ENCODE measurements around the gene BIN1. TPM values are rescaled to one million over a fixed set of nuclear protein-coding genes. Genes with fewer than 3 reads are reported as not detected.
"Not testable (repeated sequence)": the region's sequence is repeated elsewhere in the genome, so short reads cannot be mapped to it uniquely, and the experiment has no call there.

BIN1 gene
- total and polyA plus RNA-seq, 2 donors: 37.9 to 47.2 TPM

DNA sequence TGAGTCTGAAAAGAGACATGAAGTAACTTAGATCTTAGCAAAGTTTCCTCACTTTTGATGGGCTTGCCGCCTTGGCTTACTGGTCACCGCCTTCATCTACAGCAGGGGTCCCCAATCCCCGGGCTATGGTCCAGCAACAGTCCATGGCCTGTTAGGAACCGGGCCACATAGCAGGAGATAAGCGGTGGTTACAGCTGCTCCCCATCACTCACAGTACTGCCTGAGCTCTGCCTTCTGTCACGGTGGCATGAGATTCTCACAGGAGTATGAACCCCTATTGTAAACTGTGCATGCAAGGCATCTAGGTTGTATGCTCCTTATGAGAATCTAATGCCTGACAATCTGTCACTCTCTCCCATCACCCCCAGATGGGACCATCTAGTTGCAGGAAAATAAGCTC, 72.9 kb downstream of the BIN1 start:
- no peak overlapping the region for H3K4me3 ChIP-seq (ENCODE audit: low read length in 2 of 2)
- no peaks in the 10 kb centered on the region for H3K4me1 ChIP-seq (ENCODE audit: control insufficient read depth in 2 of 2, insufficient read depth in 2 of 2, low read length in 2 of 2)
- no peaks in the 10 kb centered on the region for H3K27me3 ChIP-seq (ENCODE audit: control insufficient read depth in 2 of 2, insufficient read depth in 1 of 2, low read length in 1 of 2)
- no peaks in the 10 kb centered on the region for H3K9me3 ChIP-seq (ENCODE audit: control insufficient read depth in 2 of 2, insufficient read depth in 1 of 2, low read length in 1 of 2)
- no peak for DNase-seq (ENCODE audit: low read depth in 6 of 9, low spot score in 9 of 9)
- no peaks in the 10 kb centered on the region for H3K36me3 ChIP-seq (ENCODE audit: control insufficient read depth in 2 of 2, insufficient read depth in 2 of 2, low read length in 1 of 2)
- no peak overlapping the region for H3K27ac ChIP-seq (ENCODE audit: low read depth in 1 of 2, low read length in 1 of 2)
- WGBS: 96% methylated on average over 6 of the region's 6 CpGs

DNA sequence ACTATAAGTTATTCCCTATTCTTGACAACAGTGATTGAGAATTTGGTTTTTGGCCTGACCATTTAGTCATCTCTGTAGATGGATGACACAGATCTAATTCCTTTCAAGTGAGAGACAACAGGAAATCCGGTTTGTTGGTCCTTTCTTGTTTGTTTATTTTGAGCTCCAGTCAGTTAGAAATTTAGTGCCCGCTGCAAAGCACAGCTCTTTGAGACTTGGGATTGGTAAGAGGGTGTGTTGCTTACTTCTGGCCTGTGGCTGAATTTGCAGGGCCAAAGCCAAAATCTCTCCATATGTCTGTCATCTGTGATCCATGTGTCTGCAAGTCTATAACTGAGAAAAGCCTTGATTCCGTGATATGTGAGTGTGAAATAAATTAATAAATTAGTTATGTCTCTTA, 74.3 kb downstream of the BIN1 start:
- no peak for DNase-seq (ENCODE audit: low read depth in 6 of 9, low spot score in 9 of 9)
- 90% methylated on average over 3 of the region's 3 CpGs for WGBS
- no peak overlapping the region for H3K27ac ChIP-seq (ENCODE audit: low read depth in 1 of 2, low read length in 1 of 2)
- H3K4me1 ChIP-seq (ENCODE audit: control insufficient read depth in 2 of 2, insufficient read depth in 2 of 2, low read length in 2 of 2): no peaks in the 10 kb centered on the region
- no peak overlapping the region for H3K4me3 ChIP-seq (ENCODE audit: low read length in 2 of 2)
- no peaks in the 10 kb centered on the region for H3K9me3 ChIP-seq (ENCODE audit: control insufficient read depth in 2 of 2, insufficient read depth in 1 of 2, low read length in 1 of 2)
- no peaks in the 10 kb centered on the region for H3K27me3 ChIP-seq (ENCODE audit: control insufficient read depth in 2 of 2, insufficient read depth in 1 of 2, low read length in 1 of 2)
- H3K36me3 ChIP-seq (ENCODE audit: control insufficient read depth in 2 of 2, insufficient read depth in 2 of 2, low read length in 1 of 2): no peaks in the 10 kb centered on the region

DNA sequence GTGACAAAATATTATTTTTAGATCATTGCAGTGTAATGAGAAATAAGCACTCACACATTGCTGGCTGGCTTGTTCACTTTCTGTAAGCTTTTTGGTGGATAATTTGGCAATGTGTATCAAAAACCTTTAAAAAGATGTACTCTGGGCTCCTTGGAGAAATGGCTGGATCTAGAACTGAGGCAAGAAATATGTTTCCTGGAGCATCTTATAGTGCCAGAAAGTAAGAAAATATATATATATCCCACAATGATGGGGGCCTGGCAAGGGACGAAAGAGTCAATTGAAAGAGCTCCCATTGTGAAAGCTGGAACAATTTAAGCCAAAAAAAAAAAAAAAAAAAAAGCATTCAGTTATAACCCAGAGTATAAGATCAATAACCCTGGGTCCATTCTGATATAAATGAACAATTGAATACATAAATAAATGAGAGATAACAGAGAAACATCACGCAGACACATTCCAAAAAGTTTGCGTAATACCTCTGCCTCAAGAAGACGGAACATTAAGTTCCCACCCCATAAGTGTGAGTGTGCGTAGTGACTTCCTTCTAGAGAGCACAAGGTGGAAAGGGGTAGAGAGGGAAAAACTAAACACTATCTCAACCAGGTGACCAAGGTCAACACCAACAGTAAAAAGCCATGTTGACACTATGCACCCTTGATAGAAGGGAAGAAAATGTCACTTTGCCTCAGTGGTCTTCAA, 77.5 kb downstream of the BIN1 start:
- DNase-seq (ENCODE audit: low read depth in 6 of 9, low spot score in 9 of 9): no peak
- Histone ChIP-seq H3K36me3 (ENCODE audit: control insufficient read depth in 2 of 2, insufficient read depth in 2 of 2, low read length in 1 of 2) (no peaks in the 10 kb centered on the region), H3K9me3 (ENCODE audit: control insufficient read depth in 2 of 2, insufficient read depth in 1 of 2, low read length in 1 of 2) (peaks cover 1 to 7% of the 10 kb centered on the region in 2 donors), H3K27me3 (ENCODE audit: control insufficient read depth in 2 of 2, insufficient read depth in 1 of 2, low read length in 1 of 2) (peaks cover 12 to 20% of the 10 kb centered on the region in 2 donors), H3K4me3 (ENCODE audit: low read length in 2 of 2) (no peak overlapping the region), H3K27ac (ENCODE audit: low read depth in 1 of 2, low read length in 1 of 2) (no peak overlapping the region), H3K4me1 (ENCODE audit: control insufficient read depth in 2 of 2, insufficient read depth in 2 of 2, low read length in 2 of 2) (peaks cover 6 to 11% of the 10 kb centered on the region in 2 donors)
- 96% methylated on average over 5 of the region's 5 CpGs for WGBS

DNA sequence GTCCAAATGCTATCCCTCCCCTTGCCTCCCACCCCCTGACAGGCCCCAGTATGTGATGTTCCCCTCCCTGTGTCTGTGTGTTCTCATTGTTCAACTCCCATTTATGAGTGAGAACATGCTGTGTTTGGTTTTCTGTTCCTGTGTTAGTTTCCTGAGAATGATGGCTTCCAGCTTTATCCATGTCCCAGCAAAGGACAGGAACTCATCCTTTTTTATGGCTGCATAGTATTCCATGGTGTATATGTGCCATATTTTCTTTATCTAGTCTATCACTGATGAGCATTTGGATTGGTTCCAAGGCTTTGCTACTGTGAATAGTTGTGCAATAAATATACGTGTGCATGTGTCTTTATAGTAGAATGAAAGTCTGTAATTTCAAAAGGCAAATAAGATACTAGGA, 78.2 kb downstream of the BIN1 start:
- Histone ChIP-seq H3K4me1 (ENCODE audit: control insufficient read depth in 2 of 2, insufficient read depth in 2 of 2, low read length in 2 of 2) (peaks cover 6 to 11% of the 10 kb centered on the region in 2 donors), H3K27me3 (ENCODE audit: control insufficient read depth in 2 of 2, insufficient read depth in 1 of 2, low read length in 1 of 2) (peaks cover 14 to 23% of the 10 kb centered on the region in 2 donors)
- H3K27ac ChIP-seq (ENCODE audit: low read depth in 1 of 2, low read length in 1 of 2); H3K9me3 ChIP-seq (ENCODE audit: control insufficient read depth in 2 of 2, insufficient read depth in 1 of 2, low read length in 1 of 2); DNase-seq (ENCODE audit: low read depth in 6 of 9, low spot score in 9 of 9); H3K36me3 ChIP-seq (ENCODE audit: control insufficient read depth in 2 of 2, insufficient read depth in 2 of 2, low read length in 1 of 2); H3K4me3 ChIP-seq (ENCODE audit: low read length in 2 of 2): not testable (repeated sequence)
- WGBS: 95% methylated on average over 1 of the region's 1 CpG

DNA sequence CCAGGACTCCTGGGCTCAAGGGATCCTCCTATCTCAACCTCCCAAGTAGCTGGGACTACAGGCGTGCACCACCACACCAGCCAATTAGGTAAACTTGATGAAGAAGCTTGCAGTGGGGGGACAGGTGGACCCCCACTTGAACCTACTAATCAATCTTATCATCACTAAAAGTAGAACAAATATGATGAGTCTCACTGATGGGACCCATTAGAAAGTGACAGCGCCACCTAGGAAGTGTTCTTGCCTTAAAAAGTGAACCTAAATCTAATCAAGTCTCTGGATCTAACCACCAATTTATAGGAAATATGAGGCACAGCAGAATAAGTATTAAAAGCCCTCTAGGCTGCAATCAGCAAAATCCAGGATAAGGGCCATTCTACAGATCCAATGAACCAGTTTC, 79.2 kb downstream of the BIN1 start:
- peaks cover 14 to 27% of the 10 kb centered on the region in 2 donors for H3K27me3 ChIP-seq (ENCODE audit: control insufficient read depth in 2 of 2, insufficient read depth in 1 of 2, low read length in 1 of 2)
- peaks cover 6 to 11% of the 10 kb centered on the region in 2 donors for H3K4me1 ChIP-seq (ENCODE audit: control insufficient read depth in 2 of 2, insufficient read depth in 2 of 2, low read length in 2 of 2)
- H3K9me3 ChIP-seq (ENCODE audit: control insufficient read depth in 2 of 2, insufficient read depth in 1 of 2, low read length in 1 of 2): peaks cover 1 to 10% of the 10 kb centered on the region in 2 donors
- no peak for DNase-seq (ENCODE audit: low read depth in 6 of 9, low spot score in 9 of 9)
- H3K27ac ChIP-seq (ENCODE audit: low read depth in 1 of 2, low read length in 1 of 2): no peak overlapping the region
- no peak overlapping the region for H3K4me3 ChIP-seq (ENCODE audit: low read length in 2 of 2)
- no peaks in the 10 kb centered on the region for H3K36me3 ChIP-seq (ENCODE audit: control insufficient read depth in 2 of 2, insufficient read depth in 2 of 2, low read length in 1 of 2)
- 94% methylated on average over 2 of the region's 2 CpGs for WGBS

DNA sequence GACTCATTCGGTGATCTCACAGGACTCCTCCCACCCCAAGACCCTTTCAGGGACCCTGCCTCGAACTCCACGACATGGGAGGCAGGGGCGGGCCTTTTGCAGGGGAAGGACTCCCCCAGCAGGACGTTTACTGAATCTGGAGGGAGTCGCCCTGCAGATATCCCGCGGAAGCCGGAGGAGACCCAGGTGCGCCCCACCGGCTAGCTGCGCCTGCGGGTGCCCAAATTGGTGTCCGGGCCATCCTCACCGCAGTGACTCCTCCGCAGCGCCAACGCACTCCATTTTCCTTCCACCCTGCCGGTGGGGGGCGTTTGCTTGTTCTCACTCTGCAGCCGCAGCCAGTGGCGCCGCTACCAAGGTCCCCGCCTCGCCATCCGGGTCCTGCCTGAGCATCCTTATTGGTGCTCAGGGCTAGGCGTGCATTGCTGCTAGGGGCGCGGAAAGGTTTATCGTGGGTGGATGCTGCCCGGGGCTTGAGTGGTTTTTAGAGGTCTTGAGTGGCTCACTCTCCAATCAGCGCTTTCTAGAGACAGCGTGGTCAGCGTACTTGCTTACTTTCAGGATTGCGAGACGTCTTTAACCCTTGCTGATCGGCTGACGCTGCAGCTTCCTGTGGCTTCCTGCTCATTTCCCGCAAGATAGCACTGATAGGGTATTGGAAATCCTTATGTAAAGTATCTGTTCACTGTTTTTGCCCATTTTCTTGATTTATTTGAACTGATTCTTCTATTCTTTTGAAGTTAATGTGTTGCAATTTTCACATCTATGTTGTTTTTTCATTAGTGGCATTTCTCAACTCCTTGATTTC, 81.4 kb downstream of the BIN1 start:
- WGBS: 1% methylated on average over 39 of the region's 39 CpGs
- Histone ChIP-seq H3K27ac (ENCODE audit: low read depth in 1 of 2, low read length in 1 of 2) (no peak overlapping the region), H3K9me3 (ENCODE audit: control insufficient read depth in 2 of 2, insufficient read depth in 1 of 2, low read length in 1 of 2) (peaks cover 1 to 10% of the 10 kb centered on the region in 2 donors), H3K36me3 (ENCODE audit: control insufficient read depth in 2 of 2, insufficient read depth in 2 of 2, low read length in 1 of 2) (no peaks in the 10 kb centered on the region), H3K4me1 (ENCODE audit: control insufficient read depth in 2 of 2, insufficient read depth in 2 of 2, low read length in 2 of 2) (peaks cover 6 to 11% of the 10 kb centered on the region in 2 donors), H3K4me3 (ENCODE audit: low read length in 2 of 2) (peak overlapping the region; percentile 29 to 37), H3K27me3 (ENCODE audit: control insufficient read depth in 2 of 2, insufficient read depth in 1 of 2, low read length in 1 of 2) (peaks cover 14 to 27% of the 10 kb centered on the region in 2 donors)
- DNase-seq (ENCODE audit: low read depth in 6 of 9, low spot score in 9 of 9): peak; percentile 25 to 80 (median 38)

DNA sequence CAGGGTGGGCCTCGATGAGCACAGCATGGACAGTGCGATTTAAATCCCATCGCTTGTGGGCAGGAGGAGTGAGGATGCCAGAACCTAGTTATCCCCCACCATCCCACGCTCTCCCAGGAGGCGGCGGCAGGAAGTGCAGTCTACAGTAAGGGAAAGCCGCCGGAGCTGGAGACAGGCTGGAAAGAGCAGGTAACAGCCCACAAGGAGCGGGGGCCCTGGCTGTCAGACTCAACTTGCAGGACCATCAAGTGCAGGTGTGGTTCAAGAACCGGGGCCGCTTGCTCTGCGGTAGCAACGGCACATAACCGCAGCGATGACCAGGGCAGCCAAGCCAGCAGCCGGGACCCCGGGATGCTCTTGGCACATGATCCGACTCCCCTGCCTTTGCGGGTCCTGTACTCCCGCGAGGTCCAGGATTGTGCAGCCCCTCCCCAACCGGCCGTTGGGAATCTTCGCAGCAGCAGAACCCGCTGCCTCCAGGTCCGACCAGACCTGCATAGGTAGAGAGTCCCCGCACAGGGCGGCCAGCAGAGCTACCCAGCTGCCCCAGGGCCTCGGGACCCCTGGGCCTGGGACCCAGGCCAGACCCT, 82.1 kb downstream of the BIN1 start:
- H3K27ac ChIP-seq (ENCODE audit: low read depth in 1 of 2, low read length in 1 of 2): no peak overlapping the region

DNA sequence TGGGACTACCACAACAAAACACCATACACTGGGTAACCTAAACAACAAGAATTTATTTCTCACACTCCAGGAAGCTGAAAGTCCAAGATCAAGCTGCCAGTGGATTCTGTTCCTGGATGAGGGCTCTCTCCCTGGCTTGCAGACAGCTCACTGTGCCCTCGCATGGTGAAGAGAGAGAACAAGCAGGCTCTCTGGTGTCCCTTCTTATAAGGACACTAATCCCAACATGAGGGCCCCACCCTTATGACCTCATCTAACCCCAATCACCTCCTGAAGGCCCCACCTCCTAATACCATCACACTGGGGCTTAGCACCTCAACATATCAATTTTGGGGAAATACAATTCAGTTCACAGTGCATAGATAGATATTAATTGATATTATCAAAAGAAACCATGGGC, 83.5 kb downstream of the BIN1 start:
- Histone ChIP-seq H3K9me3 (ENCODE audit: control insufficient read depth in 2 of 2, insufficient read depth in 1 of 2, low read length in 1 of 2) (peaks cover 1 to 10% of the 10 kb centered on the region in 2 donors), H3K36me3 (ENCODE audit: control insufficient read depth in 2 of 2, insufficient read depth in 2 of 2, low read length in 1 of 2) (no peaks in the 10 kb centered on the region), H3K27me3 (ENCODE audit: control insufficient read depth in 2 of 2, insufficient read depth in 1 of 2, low read length in 1 of 2) (peaks cover 14 to 27% of the 10 kb centered on the region in 2 donors), H3K4me3 (ENCODE audit: low read length in 2 of 2) (no peak overlapping the region), H3K4me1 (ENCODE audit: control insufficient read depth in 2 of 2, insufficient read depth in 2 of 2, low read length in 2 of 2) (peaks cover 6 to 11% of the 10 kb centered on the region in 2 donors), H3K27ac (ENCODE audit: low read depth in 1 of 2, low read length in 1 of 2) (no peak overlapping the region)
- 97% methylated on average over 1 of the region's 1 CpG for WGBS
- DNase-seq (ENCODE audit: low read depth in 6 of 9, low spot score in 9 of 9): no peak

More for the DNA sequence above, 82.1 kb downstream of the BIN1 start:
- Histone ChIP-seq H3K4me1 (ENCODE audit: control insufficient read depth in 2 of 2, insufficient read depth in 2 of 2, low read length in 2 of 2) (peaks cover 6 to 11% of the 10 kb centered on the region in 2 donors), H3K9me3 (ENCODE audit: control insufficient read depth in 2 of 2, insufficient read depth in 1 of 2, low read length in 1 of 2) (peaks cover 1 to 10% of the 10 kb centered on the region in 2 donors), H3K27me3 (ENCODE audit: control insufficient read depth in 2 of 2, insufficient read depth in 1 of 2, low read length in 1 of 2) (peaks cover 14 to 27% of the 10 kb centered on the region in 2 donors), H3K4me3 (ENCODE audit: low read length in 2 of 2) (peak overlapping the region in 1 of 2 donors; percentile 29), H3K36me3 (ENCODE audit: control insufficient read depth in 2 of 2, insufficient read depth in 2 of 2, low read length in 1 of 2) (no peaks in the 10 kb centered on the region)
- 51% methylated on average over 29 of the region's 29 CpGs for WGBS
- no peak for DNase-seq (ENCODE audit: low read depth in 6 of 9, low spot score in 9 of 9)

DNA sequence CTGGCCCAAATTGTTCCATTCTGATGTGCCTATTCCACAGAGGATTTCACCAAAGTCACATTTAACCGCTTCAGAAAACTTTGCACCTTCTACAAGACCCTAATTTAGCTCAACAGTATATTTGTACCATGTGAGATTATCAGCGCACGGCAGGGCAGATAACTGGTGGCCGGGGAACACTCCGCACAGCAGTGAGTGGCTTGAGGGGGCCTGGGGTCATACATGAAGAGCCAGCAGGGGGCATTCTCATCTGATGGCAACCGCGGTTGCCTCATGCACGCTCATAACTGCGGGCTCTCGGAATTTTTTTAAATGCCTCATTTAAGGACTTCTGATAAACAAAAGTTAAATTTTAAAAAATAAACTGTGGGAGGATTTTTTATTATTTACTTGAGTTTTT, 84.1 kb downstream of the BIN1 start:
- peaks cover 1 to 10% of the 10 kb centered on the region in 2 donors for H3K9me3 ChIP-seq (ENCODE audit: control insufficient read depth in 2 of 2, insufficient read depth in 1 of 2, low read length in 1 of 2)
- H3K4me1 ChIP-seq (ENCODE audit: control insufficient read depth in 2 of 2, insufficient read depth in 2 of 2, low read length in 2 of 2): peaks cover 6 to 11% of the 10 kb centered on the region in 2 donors
- 97% methylated on average over 10 of the region's 10 CpGs for WGBS
- H3K27ac ChIP-seq (ENCODE audit: low read depth in 1 of 2, low read length in 1 of 2): no peak overlapping the region
- no peaks in the 10 kb centered on the region for H3K36me3 ChIP-seq (ENCODE audit: control insufficient read depth in 2 of 2, insufficient read depth in 2 of 2, low read length in 1 of 2)
- H3K4me3 ChIP-seq (ENCODE audit: low read length in 2 of 2): no peak overlapping the region
- no peak for DNase-seq (ENCODE audit: low read depth in 6 of 9, low spot score in 9 of 9)
- peaks cover 14 to 27% of the 10 kb centered on the region in 2 donors for H3K27me3 ChIP-seq (ENCODE audit: control insufficient read depth in 2 of 2, insufficient read depth in 1 of 2, low read length in 1 of 2)

Data from thymus (tissue), 11 donors.